GM10266 (cell line): Measurements from ENCODE around the gene MAPK4.

ENCODE experiments used
- DNase-seq: peaks from one replicate; pipeline ENCODE4 v3.0.0; 2012; ENCODE audit errors: extremely low spot score
- CTCF ChIP-seq: IDR thresholded peaks from 2 replicates; pipeline ENCODE4 v1.5.1; 2012; ENCODE audit warnings: mild to moderate bottlenecking, low read depth; ENCODE audit not compliant: control insufficient read depth, insufficient read depth; ENCODE audit errors: missing control alignments

The MAPK4 gene

GRCh38 chr18:50747849-50748242 lies 188.0 kb downstream of the MAPK4 start:
- no peak for TF ChIP-seq CTCF
- DNase-seq, result no peak

GRCh38 chr18:50748243-50749229 lies 188.6 kb downstream of the MAPK4 start:
- TF ChIP-seq CTCF, result no peak
- DNase-seq, result no peak

- DNase-seq, result no peak
- no peak for TF ChIP-seq CTCF
Observed at GRCh38 chr18:50749421-50749820, 189.5 kb downstream of the MAPK4 start.

GRCh38 chr18:50749945-50750344 lies 190.1 kb downstream of the MAPK4 start:
- DNase-seq, result no peak
- no peak for TF ChIP-seq CTCF

- no peak for DNase-seq
- TF ChIP-seq CTCF, result no peak
Observed at GRCh38 chr18:50750546-50750945, 190.7 kb downstream of the MAPK4 start.

- TF ChIP-seq CTCF, result no peak
- DNase-seq, result no peak
Observed at GRCh38 chr18:50751490-50751889, 191.6 kb downstream of the MAPK4 start.

GRCh38 chr18:50751947-50752346 lies 192.1 kb downstream of the MAPK4 start:
- no peak for DNase-seq
- TF ChIP-seq CTCF, result no peak
